ENCODE measurements around the gene ARHGAP31.
"Not testable (repeated sequence)": the region's sequence is repeated elsewhere in the genome, so short reads cannot be mapped to it uniquely, and the experiment has no call there.

The ARHGAP31 gene

DNA sequence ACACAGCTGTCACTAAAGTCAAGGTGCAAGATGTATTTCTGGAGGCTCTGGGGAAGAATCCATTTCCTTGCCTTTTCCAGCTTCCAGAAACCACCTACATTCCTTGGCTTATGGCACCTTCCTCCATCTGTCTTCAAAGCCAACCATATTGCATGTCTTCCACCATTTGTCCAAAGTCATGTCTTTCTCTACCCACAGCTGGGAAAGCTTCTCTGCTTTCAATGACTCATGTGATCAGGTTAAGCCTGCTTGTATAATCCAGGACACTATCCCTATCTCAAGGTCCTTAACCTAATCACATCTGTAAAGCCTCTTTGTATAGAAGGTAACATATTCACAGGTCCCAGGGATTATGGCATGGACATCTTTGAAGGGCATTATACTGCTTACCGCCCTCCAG is 14.2 kb downstream of the ARHGAP31 start:
- peaks cover 14% of the 10 kb centered on the region for H3K36me3 Mint-ChIP-seq
- no peak overlapping the region for H3K27ac Mint-ChIP-seq
- H3K9me3 Mint-ChIP-seq, result no peaks in the 10 kb centered on the region
- H3K4me1 Mint-ChIP-seq, result peaks cover 26% of the 10 kb centered on the region
- H3K4me3 Mint-ChIP-seq, result no peak overlapping the region
- H3K27me3 Mint-ChIP-seq, result no peaks in the 10 kb centered on the region

DNA sequence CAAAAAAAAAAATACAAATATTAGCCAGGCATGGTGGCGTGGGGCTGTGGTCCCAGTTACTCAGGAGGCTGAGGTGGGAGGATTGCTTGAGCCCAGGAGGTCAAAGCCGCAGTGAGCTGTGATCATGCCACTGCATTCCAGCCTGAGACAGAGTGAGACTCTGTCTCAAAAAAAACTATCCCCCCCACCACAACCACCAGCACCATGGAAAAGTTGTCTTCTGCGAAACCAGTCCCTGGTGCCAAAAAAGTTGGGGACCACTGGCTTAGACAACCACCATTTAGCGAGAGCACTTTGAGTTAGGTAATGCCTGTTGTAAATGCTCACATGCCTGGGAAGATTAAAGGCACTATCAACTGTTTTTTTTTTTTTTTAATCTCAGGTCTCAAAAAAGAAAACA is 15.4 kb downstream of the ARHGAP31 start:
- H3K4me3 Mint-ChIP-seq, result no peak overlapping the region
- peaks cover 27% of the 10 kb centered on the region for H3K4me1 Mint-ChIP-seq
- H3K27ac Mint-ChIP-seq, result no peak overlapping the region
- H3K27me3 Mint-ChIP-seq, result no peaks in the 10 kb centered on the region
- H3K36me3 Mint-ChIP-seq, result peaks cover 14% of the 10 kb centered on the region
- no peaks in the 10 kb centered on the region for H3K9me3 Mint-ChIP-seq

DNA sequence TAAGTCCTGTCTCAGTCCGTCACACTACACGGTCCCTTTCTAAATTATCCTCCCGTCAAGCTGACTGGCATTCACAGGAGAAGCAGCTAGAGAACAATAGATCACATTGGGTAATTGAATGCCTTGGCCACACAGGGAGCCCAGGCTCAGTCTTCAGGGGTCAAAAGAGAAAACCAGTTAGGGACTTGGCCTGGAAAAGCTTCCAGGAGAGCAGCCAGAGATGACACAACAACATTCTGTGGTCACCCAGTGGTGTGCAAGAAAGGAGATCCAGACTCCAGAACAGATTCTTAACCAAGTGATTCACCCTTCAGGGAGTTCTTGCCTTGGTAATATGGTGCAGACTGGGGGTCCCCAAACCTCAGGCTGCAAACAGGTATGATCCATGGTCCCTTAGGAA is 15.9 kb downstream of the ARHGAP31 start:
- Mint-ChIP-seq H3K4me1 (peaks cover 27% of the 10 kb centered on the region), H3K27me3 (no peaks in the 10 kb centered on the region), H3K27ac (no peak overlapping the region), H3K9me3 (no peaks in the 10 kb centered on the region), H3K36me3 (peaks cover 14% of the 10 kb centered on the region), H3K4me3 (no peak overlapping the region)

DNA sequence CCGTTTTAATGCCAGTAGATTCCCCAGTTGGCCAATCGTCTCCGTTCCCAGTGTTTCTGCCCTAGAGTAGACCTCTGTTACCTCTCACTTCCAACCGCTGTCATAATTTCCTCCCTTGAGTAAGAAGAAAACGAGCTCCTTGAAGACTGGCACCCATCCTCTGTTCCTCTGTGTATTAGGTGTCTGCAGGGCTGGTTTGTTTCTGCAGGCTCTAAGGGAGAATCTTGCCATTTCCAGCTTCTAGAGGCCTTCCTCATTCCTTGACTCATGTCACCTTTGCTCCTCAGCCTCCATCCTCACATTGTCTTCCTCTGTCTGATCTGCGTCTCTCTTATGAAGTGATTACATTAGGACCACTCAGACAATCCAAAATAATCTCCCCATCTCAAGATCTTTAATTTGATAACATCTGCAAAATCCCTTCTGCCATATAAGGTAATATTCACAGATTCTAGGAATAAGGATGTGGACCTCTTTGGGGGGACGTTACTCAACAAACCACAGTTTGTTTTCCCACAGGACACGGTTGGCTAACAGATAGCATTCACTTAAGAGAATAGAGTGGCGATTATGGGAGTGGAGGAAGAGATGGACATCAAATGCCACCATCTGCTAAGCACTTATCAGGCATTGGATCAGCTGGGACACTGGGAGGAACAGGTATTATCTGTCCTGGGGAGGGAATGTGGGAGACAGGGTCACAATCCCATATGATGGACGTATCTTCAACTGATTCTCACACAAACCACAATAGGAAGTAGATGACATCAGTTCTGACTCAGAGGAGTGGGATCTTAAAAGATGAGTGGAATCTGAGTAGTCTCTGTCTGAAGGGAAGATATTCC is 17.1 kb downstream of the ARHGAP31 start:
- H3K4me3 Mint-ChIP-seq, result no peak overlapping the region

DNA sequence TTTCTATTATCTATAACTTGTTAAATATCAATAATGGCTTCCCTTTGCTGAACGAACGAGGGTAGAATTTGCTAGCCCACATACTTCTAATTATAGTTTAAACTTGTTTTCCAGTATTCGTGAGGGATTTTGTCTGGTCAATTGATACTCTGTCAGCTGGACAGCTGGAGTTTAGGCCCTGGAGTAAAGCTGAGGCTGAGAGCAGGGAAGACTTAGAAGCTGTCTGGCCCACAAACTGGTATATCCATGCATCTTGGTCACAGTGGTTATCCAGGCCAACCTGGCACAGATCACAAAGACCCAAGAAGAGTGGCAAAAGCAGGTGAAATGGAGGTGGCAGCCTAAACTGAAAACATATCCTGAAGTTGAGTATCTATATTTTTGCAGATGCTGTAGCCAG is 19.3 kb downstream of the ARHGAP31 start:
- no peak overlapping the region for H3K27ac Mint-ChIP-seq

More for the DNA sequence above, 17.1 kb downstream of the ARHGAP31 start:
- Mint-ChIP-seq H3K36me3 (peaks cover 14% of the 10 kb centered on the region), H3K9me3 (no peaks in the 10 kb centered on the region), H3K27ac (peak overlapping the region; percentile 69), H3K27me3 (no peaks in the 10 kb centered on the region), H3K4me1 (peaks cover 31% of the 10 kb centered on the region)

DNA sequence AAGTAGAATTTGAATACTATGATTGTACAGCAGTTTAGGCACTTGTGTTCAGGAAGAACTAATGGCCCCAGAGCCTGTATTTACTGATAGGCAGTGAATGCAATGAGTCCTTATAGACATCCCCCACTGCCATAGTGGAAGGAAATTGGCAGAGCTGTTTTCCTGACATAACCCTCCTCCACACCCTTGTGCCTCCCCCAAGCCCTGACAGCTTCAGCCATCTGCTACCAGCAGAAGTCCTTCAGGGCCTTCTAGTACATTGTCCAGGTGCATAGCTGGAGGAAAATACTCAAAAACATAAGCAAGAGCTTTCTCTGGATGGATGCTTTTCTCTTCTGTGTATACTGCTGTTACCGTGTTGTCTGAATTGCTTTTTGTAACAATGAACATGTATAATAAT is 20.6 kb downstream of the ARHGAP31 start:
- no peaks in the 10 kb centered on the region for H3K9me3 Mint-ChIP-seq
- no peak overlapping the region for H3K4me3 Mint-ChIP-seq
- no peak overlapping the region for H3K27ac Mint-ChIP-seq
- no peaks in the 10 kb centered on the region for H3K27me3 Mint-ChIP-seq
- H3K36me3 Mint-ChIP-seq, result peaks cover 12% of the 10 kb centered on the region
- H3K4me1 Mint-ChIP-seq, result peaks cover 41% of the 10 kb centered on the region

More for the DNA sequence above, 19.3 kb downstream of the ARHGAP31 start:
- Mint-ChIP-seq H3K27me3 (no peaks in the 10 kb centered on the region), H3K4me1 (peaks cover 31% of the 10 kb centered on the region), H3K36me3 (peaks cover 12% of the 10 kb centered on the region), H3K9me3 (no peaks in the 10 kb centered on the region), H3K4me3 (no peak overlapping the region)

DNA sequence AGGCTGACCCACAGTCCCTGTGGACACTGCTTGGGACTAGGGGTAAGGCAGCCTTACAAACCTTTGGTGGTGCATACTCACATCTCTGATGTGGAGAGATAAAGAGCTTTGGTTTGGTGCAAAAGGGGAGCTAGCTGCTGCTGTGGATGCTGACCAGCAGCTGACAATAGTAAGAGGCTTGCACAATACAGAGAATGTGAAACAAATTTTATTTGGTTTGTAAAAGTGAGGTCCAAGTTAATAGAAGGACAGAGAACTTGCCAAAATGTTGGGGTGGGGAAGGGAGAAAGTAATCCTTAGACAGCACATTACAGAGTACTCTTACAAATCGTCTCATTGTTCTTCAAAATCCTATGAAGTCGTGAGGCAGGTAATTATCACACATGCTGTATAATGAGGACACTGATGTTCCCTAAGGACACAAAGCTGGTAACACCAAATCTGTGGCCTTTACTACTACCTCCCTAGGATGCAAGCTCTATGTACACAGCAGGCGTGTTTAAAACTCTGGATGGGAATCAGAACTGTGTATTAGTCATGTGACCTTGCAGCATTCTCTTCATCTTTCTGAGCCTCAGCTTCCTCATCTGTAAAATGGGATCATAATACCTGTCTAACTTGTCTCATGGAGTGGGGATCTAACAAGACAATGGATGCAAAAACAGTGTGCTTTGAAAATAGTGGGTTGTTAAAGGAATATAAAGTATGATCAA is 21.6 kb downstream of the ARHGAP31 start:
- Mint-ChIP-seq H3K4me1 (peaks cover 47% of the 10 kb centered on the region), H3K27ac (no peak overlapping the region), H3K4me3 (no peak overlapping the region), H3K27me3 (no peaks in the 10 kb centered on the region), H3K9me3 (peaks cover 4% of the 10 kb centered on the region), H3K36me3 (peaks cover 15% of the 10 kb centered on the region)

DNA sequence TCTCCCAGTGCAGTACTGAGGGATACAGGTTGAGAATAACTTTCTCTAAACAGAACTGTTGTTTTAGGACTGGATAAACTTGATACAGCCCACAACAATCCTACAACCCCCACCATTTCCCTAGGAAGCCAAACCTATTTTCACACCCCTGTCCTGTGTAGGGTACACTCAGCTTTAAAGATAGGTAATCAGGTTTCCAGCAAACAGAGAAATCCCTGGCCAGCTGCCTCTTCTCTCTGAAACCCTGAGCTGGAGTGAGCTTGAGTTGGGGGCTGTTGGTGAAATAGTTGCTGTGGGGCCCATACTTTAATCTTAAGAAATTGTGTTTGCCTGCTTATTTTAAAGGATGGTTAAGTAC is 22.1 kb downstream of the ARHGAP31 start:
- Mint-ChIP-seq H3K4me3 (no peak overlapping the region), H3K27ac (no peak overlapping the region), H3K4me1 (peaks cover 46% of the 10 kb centered on the region), H3K36me3 (peaks cover 14% of the 10 kb centered on the region), H3K27me3 (no peaks in the 10 kb centered on the region), H3K9me3 (peaks cover 5% of the 10 kb centered on the region)

DNA sequence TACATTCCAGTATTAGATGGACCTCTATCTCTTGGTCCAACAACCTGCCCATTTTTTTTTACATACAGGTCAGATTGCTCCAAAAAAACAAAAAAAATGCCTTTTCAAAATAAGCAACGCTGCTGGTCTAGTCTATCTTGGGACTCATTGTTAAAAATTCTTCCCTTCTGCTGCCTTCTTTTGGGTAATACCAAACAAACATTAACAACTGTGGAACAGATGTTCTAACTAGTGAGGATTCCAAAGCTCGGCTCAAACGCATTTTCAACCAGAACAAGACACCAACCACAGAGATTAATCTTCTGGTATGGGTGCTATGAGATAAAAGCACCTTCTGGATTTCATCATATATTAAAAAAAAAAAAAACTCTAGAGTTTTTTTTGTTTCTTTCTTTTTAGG is 24.7 kb downstream of the ARHGAP31 start:
- Mint-ChIP-seq H3K4me3 (no peak overlapping the region), H3K27ac (no peak overlapping the region), H3K9me3 (peaks cover 5% of the 10 kb centered on the region), H3K27me3 (no peaks in the 10 kb centered on the region), H3K4me1 (peaks cover 46% of the 10 kb centered on the region), H3K36me3 (peaks cover 9% of the 10 kb centered on the region)

DNA sequence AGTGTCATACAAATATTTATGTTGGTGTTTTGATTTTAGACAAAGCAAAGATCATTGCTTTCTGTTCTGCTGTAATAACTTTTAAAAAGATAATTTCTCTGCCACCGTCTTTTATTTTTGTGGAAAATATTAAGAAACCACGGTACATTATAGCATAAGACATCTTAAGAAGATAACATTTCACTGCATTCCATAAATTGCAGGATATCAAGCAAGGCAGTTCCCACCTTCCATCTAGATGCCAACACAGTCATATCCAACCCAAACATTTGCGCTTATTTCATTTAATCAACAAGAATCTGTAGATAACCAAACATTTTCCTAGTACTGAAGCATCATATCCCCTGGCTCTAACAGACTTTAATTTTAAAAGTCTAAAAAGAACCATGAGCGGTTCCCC is 25.1 kb downstream of the ARHGAP31 start:
- Mint-ChIP-seq H3K27me3 (no peaks in the 10 kb centered on the region), H3K36me3 (peaks cover 5% of the 10 kb centered on the region), H3K4me1 (peaks cover 47% of the 10 kb centered on the region), H3K4me3 (peak overlapping the region; percentile 47), H3K27ac (no peak overlapping the region), H3K9me3 (peaks cover 5% of the 10 kb centered on the region)

DNA sequence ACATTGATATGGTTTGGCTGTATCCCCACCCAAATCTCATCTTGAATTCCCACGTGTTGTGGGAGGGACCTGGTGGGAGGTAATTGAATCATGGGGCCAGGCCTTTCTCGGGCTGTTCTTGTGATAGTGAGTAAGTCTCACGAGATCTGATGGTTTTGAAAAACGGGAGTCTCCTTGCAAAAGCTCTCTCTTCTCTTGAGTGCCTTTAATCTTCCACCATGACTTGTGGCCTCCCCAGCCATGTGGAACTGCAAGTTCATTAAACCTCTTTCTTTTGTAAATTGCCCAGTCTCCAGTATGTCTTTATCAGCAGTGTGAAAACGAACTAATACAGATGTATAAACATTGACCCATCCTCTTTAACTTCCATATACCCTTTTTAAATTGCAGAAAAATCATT is 26.6 kb downstream of the ARHGAP31 start:
- H3K9me3 Mint-ChIP-seq, H3K36me3 Mint-ChIP-seq, H3K27me3 Mint-ChIP-seq: not testable (repeated sequence)
- H3K27ac Mint-ChIP-seq, result peak overlapping the region; percentile 89
- peak overlapping the region; percentile 78 for H3K4me3 Mint-ChIP-seq
- peaks cover 51% of the 10 kb centered on the region for H3K4me1 Mint-ChIP-seq

DNA sequence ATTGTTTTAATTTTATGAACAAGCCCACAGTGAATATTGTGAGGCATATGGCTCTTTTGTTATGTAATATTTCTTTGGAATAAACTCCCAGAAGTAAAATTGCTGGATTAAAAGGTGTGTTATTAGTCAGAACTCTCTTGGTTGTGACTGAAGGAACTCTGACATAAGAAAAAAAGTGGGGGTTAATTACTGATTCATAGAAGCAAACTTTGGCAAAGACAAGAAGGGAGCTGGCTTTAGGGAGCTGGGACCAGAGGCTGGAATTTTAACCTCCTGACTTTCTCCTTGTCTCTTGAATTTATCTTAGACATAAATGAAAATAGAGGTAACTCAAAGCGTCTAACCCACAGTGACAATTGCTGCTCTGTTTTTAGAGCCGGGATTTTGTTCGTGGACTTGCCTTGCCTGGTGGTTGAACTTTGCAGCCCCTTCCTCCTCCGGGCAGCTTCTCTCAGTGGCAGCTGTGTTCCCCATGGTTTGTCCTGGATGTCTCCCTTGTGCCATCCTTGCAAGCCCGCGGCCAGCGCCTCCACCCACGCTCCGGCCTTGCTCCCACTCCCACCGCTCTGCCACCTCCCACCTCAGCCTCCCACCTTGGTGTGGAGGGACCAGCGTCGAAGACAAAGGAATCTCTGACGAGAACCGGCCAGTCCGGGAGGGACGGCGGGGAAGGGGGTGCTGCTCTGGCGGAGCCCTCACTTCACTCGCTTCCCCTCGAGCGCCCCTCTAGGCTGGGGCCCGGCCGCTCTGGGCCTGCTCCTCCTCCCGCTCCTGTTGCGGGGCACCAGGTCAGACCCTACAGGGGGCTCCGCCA is 28.0 kb downstream of the ARHGAP31 start:
- peak overlapping the region; percentile 90 for H3K27ac Mint-ChIP-seq
- H3K36me3 Mint-ChIP-seq, result peaks cover 5% of the 10 kb centered on the region
- peak overlapping the region; percentile 93 for H3K4me3 Mint-ChIP-seq
- no peaks in the 10 kb centered on the region for H3K27me3 Mint-ChIP-seq
- peaks cover 56% of the 10 kb centered on the region for H3K4me1 Mint-ChIP-seq
- H3K9me3 Mint-ChIP-seq, result peaks cover 5% of the 10 kb centered on the region

DNA sequence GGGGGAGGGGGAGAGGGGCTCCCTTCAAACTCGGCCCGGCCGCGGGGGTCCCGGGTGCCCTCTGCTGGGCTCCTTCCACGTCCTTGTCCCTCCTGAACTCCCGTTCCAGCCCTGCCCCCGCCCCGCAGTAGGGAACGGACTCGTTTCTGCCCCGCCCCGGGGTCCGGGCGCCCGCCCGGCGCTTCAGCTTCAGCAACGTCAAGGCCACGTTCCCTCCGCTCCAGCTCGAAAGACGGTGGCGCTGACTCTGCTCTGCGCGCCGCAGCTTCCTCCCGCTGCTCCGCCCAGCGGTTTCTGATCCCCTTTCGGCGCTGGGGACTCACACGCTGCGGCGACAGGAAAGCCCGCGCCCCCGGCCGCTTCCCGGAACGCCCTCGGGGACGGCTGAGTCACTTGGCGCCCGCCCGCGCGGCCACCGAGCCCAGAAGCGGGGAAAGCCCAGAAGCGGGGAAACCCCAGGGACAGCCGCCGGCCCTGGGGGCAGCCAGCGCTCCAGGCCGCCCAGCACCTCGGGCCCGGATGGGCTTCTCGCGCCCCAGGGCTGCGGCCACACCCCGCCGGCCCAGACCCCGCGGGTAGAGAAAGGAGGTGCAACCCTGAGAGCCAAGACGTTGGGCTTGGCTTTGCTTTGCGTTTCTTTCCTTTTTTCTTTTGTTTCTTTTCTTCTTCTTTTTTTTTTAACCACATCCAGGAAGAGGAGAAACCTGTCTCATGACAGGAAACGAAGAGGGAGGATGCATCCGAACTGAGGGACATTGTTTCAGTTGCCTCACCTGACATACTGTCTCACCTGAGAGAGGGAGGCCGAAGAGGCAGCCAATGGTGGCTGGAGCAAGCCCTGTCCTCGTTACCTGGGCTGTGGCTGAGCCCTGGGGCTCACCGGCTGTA is 28.9 kb downstream of the ARHGAP31 start:
- H3K4me3 Mint-ChIP-seq, result peak overlapping the region; percentile 93
- H3K4me1 Mint-ChIP-seq, result peaks cover 60% of the 10 kb centered on the region
- H3K36me3 Mint-ChIP-seq, result peaks cover 5% of the 10 kb centered on the region
- H3K9me3 Mint-ChIP-seq, result peaks cover 5% of the 10 kb centered on the region
- no peaks in the 10 kb centered on the region for H3K27me3 Mint-ChIP-seq
- peak overlapping the region; percentile 98 for H3K27ac Mint-ChIP-seq

DNA sequence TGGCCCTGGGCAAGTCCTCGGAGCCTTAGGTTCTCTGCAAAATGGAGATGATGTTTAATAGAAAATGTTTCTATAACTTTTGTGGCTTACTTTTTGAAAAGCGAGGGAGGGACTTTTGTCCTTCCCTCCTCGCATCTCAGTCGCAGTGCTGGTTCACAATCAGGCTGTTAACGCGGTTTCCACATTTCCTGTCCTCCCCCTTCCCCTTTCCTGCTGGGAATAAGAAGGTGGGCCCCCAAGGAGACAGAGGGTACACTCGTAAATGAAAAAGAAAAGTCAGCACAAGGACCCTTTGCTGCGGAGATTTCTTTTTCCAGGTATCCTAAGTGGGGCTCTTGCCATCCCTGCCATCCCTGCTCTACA is 29.5 kb downstream of the ARHGAP31 start:
- Mint-ChIP-seq H3K36me3 (peaks cover 5% of the 10 kb centered on the region), H3K4me3 (peak overlapping the region; percentile 93), H3K9me3 (peaks cover 5% of the 10 kb centered on the region), H3K27me3 (no peaks in the 10 kb centered on the region), H3K27ac (peak overlapping the region; percentile 98), H3K4me1 (peaks cover 60% of the 10 kb centered on the region)

DNA sequence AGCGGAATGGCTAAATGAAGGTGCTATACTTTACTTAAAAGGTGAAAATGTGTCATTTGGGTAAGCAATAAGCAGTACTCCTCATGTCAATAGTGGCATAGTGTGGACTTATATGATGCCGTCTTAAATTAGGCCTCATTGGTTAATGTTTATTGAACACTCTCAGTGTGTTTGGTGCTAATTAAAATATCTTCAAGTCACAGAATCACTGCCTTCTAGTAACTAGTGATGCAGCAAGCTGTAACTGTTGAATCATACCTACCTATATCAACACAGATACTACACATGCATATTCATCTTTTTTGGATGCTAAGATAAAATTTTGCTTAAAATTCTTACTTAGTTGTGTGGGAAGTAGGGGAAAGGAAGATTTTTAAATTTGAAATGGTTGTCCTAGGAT is 30.7 kb downstream of the ARHGAP31 start:
- peaks cover 5% of the 10 kb centered on the region for H3K36me3 Mint-ChIP-seq
- no peaks in the 10 kb centered on the region for H3K27me3 Mint-ChIP-seq
- H3K4me3 Mint-ChIP-seq, result peak overlapping the region; percentile 26
- peaks cover 5% of the 10 kb centered on the region for H3K9me3 Mint-ChIP-seq
- H3K4me1 Mint-ChIP-seq, result peaks cover 49% of the 10 kb centered on the region
- no peak overlapping the region for H3K27ac Mint-ChIP-seq

All from activated naive CD4-positive, alpha-beta T cell treated with anti-CD3 and anti-CD28 coated beads, Interleukin-2, amount 50 U/mL, for 24 hours (primary cell).